Activated CD8-positive, alpha-beta memory T cell treated with anti-CD3 and anti-CD28 coated beads for 36 hours (primary cell): ENCODE data around the gene KRT80. TPM values are rescaled to one million over a fixed set of nuclear protein-coding genes. Genes with fewer than 3 reads are reported as not detected.
"Not testable (repeated sequence)": the region's sequence is repeated elsewhere in the genome, so short reads cannot be mapped to it uniquely, and the experiment has no call there.

Source experiments
- CTCF ChIA-PET: fragments of 350-600 bp; sonication (Branson Sonifier 250); formaldehyde crosslinking; loops from one replicate; lab custom pipeline; 2021; ENCODE audit warnings: antibody characterized with exemption; lab: Charles Lee
- POLR2A ChIA-PET: fragments of 350-600 bp; sonication (Branson Sonifier 250); formaldehyde crosslinking; loops from one replicate; lab custom pipeline; 2021; ENCODE audit warnings: antibody characterized with exemption; lab: Charles Lee
- total RNA-seq, 2 experiments: library from RNA; stranded (reverse); gene quantifications; one replicate each; pipeline ENCODE4 v1.2.3, GENCODE V29; 2021

KRT80 gene
- not detected for total RNA-seq

- POLR2A ChIA-PET: no interaction called here
Measured at GRCh38 chr12:52191841-52192791, at the start of gene KRT80. TSS of gene KRT80 (minus strand) at chr12:52192014. CDS start at chr12:52191902, 112 bp downstream.

GRCh38 chr12:52241205-52241842 lies 49.5 kb upstream of the KRT80 start:
- CTCF ChIA-PET: no interaction called here
- POLR2A ChIA-PET: no interaction called here

More at GRCh38 chr12:52191841-52192791, at the start of gene KRT80:
- CTCF ChIA-PET: interaction anchor here (0.9 kb wide), 1 partner anchor 12 kb away, joined by 3 read pairs; no protein-coding TSS in a partner anchor

- POLR2A ChIA-PET, CTCF ChIA-PET: not testable (repeated sequence)
Measured at GRCh38 chr12:52240247-52240646, 48.4 kb upstream of the KRT80 start.

GRCh38 chr12:52239767-52240166 lies 48.0 kb upstream of the KRT80 start:
- ChIA-PET CTCF (no interaction called here), POLR2A (no interaction called here)

GRCh38 chr12:52238916-52239646 lies 47.3 kb upstream of the KRT80 start:
- CTCF ChIA-PET: interaction anchor here (1.3 kb wide), 1 partner anchor 39 kb away, joined by 3 read pairs; no protein-coding TSS in a partner anchor
- POLR2A ChIA-PET: no interaction called here

GRCh38 chr12:52238207-52238840 lies 46.5 kb upstream of the KRT80 start:
- POLR2A ChIA-PET: no interaction called here
- CTCF ChIA-PET: interaction anchor here (1.3 kb wide), 1 partner anchor 40 kb away, joined by 3 read pairs; no protein-coding TSS in a partner anchor

- ChIA-PET POLR2A (no interaction called here), CTCF (interaction anchor here (0.5 kb wide), 1 partner anchor 29 kb away, joined by 3 read pairs; no protein-coding TSS in a partner anchor)
Measured at GRCh38 chr12:52236386-52237050, 44.7 kb upstream of the KRT80 start.

- ChIA-PET CTCF (no interaction called here), POLR2A (no interaction called here)
Measured at GRCh38 chr12:52235822-52236361, 44.1 kb upstream of the KRT80 start.

- ChIA-PET CTCF (no interaction called here), POLR2A (no interaction called here)
Measured at GRCh38 chr12:52235001-52235764, 43.4 kb upstream of the KRT80 start.

GRCh38 chr12:52234223-52234810 lies 42.5 kb upstream of the KRT80 start:
- ChIA-PET POLR2A (no interaction called here), CTCF (no interaction called here)

GRCh38 chr12:52233462-52234207 lies 41.8 kb upstream of the KRT80 start:
- POLR2A ChIA-PET: no interaction called here
- CTCF ChIA-PET: no interaction called here

GRCh38 chr12:52232674-52233461 lies 41.1 kb upstream of the KRT80 start, which contains the start of gene KRT7:
TSS of gene KRT7 (plus strand) at chr12:52233243. CDS start at chr12:52233297, 54 bp downstream.
- POLR2A ChIA-PET: no interaction called here
- CTCF ChIA-PET: no interaction called here

GRCh38 chr12:52232203-52232673 lies 40.4 kb upstream of the KRT80 start:
- CTCF ChIA-PET: no interaction called here
- POLR2A ChIA-PET: no interaction called here

- POLR2A ChIA-PET: no interaction called here
- CTCF ChIA-PET: no interaction called here
Measured at GRCh38 chr12:52231305-52232202, 39.7 kb upstream of the KRT80 start.
